Urinary bladder (tissue), 4 donors: ENCODE data around the gene LRFN5. TPM values are rescaled to one million over a fixed set of nuclear protein-coding genes. Genes with fewer than 3 reads are reported as not detected.

Source experiments
- DNase-seq: peaks from one replicate; pipeline ENCODE4 v3.0.0-alpha.2; 2015; ENCODE audit errors: extremely low spot score
- H3K27ac ChIP-seq: one replicate; pipeline ENCODE4 v1.5.1; 2013; ENCODE audit warnings: low read depth, mild to moderate bottlenecking, moderate library complexity
- H3K36me3 ChIP-seq: one replicate; pipeline ENCODE4 v1.6.1; 2013; ENCODE audit warnings: mild to moderate bottlenecking, moderate library complexity; ENCODE audit not compliant: insufficient read depth
- H3K4me1 ChIP-seq: one replicate; pipeline ENCODE4 v1.6.1; 2013; ENCODE audit warnings: mild to moderate bottlenecking, moderate library complexity; ENCODE audit not compliant: insufficient read depth
- H3K4me3 ChIP-seq: one replicate; pipeline ENCODE4 v1.5.1; 2013; ENCODE audit warnings: low read depth, low read length
- WGBS: extraction: QIAGEN DNeasy Blood & Tissue Kit; methylation state at CpG from one replicate; pipeline ENCODE4 v1.1.7; 2013; 5-methylcytosine and 5-hydroxymethylcytosine counted together
- polyA plus RNA-seq: library from polyadenylated mRNA; stranded (reverse); fragments of 200-250 nt; gene quantifications from one replicate; pipeline ENCODE4 v1.2.3, GENCODE V29; 2013
- total RNA-seq: library from RNA; depleted of rRNA; stranded (reverse); fragments of >200 nt; gene quantifications from one replicate; pipeline ENCODE4 v1.2.3, GENCODE V29; 2014
- donor health status: healthy with polysubstance abuse.
- donor health status: healthy.

The LRFN5 gene
- total and polyA plus RNA-seq, 2 donors, result 12.7 to 45.9 TPM

GRCh38 chr14:41761204-41761603 is 154.5 kb downstream of the LRFN5 start:
- no peak for DNase-seq
- Histone ChIP-seq H3K4me1 (no peaks in the 10 kb centered on the region), H3K36me3 (no peaks in the 10 kb centered on the region), H3K27ac (no peak overlapping the region), H3K4me3 (no peak overlapping the region)
- 95% methylated on average over 2 of the region's 2 CpGs for WGBS

GRCh38 chr14:41766772-41767171 is 160.1 kb downstream of the LRFN5 start:
- Histone ChIP-seq H3K4me1 (no peaks in the 10 kb centered on the region), H3K36me3 (no peaks in the 10 kb centered on the region), H3K27ac (no peak overlapping the region), H3K4me3 (no peak overlapping the region)
- 89% methylated on average over 5 of the region's 5 CpGs for WGBS
- DNase-seq, result no peak

- peak; percentile 25 for DNase-seq
- no peaks in the 10 kb centered on the region for H3K4me1 ChIP-seq
- H3K27ac ChIP-seq, result no peak overlapping the region
- H3K36me3 ChIP-seq, result no peaks in the 10 kb centered on the region
- 55% methylated on average over 1 of the region's 1 CpG for WGBS
- no peak overlapping the region for H3K4me3 ChIP-seq
Observed at GRCh38 chr14:41773536-41774279, 167.0 kb downstream of the LRFN5 start.

GRCh38 chr14:41782511-41782910 is 175.8 kb downstream of the LRFN5 start:
- H3K27ac ChIP-seq, result no peak overlapping the region
- no peak overlapping the region for H3K4me3 ChIP-seq
- H3K36me3 ChIP-seq, result no peaks in the 10 kb centered on the region
- H3K4me1 ChIP-seq, result no peaks in the 10 kb centered on the region
- no peak for DNase-seq

- 93% methylated on average over 2 of the region's 2 CpGs for WGBS
- no peak for DNase-seq
- Histone ChIP-seq H3K36me3 (no peaks in the 10 kb centered on the region), H3K4me1 (no peaks in the 10 kb centered on the region), H3K4me3 (no peak overlapping the region), H3K27ac (no peak overlapping the region)
Observed at GRCh38 chr14:41783403-41783802, 176.7 kb downstream of the LRFN5 start.

- Histone ChIP-seq H3K27ac (no peak overlapping the region), H3K4me1 (no peaks in the 10 kb centered on the region), H3K36me3 (no peaks in the 10 kb centered on the region), H3K4me3 (no peak overlapping the region)
- DNase-seq, result no peak
- 87% methylated on average over 6 of the region's 6 CpGs for WGBS
Observed at GRCh38 chr14:41785696-41786095, 179.0 kb downstream of the LRFN5 start.

GRCh38 chr14:41799817-41800216 is 193.1 kb downstream of the LRFN5 start:
- H3K4me1 ChIP-seq, result no peaks in the 10 kb centered on the region
- H3K4me3 ChIP-seq, result no peak overlapping the region
- H3K36me3 ChIP-seq, result no peaks in the 10 kb centered on the region
- no peak overlapping the region for H3K27ac ChIP-seq
- WGBS, result 96% methylated on average over 1 of the region's 1 CpG
- DNase-seq, result no peak

GRCh38 chr14:41805633-41806032 is 199.0 kb downstream of the LRFN5 start:
- Histone ChIP-seq H3K4me3 (no peak overlapping the region), H3K27ac (no peak overlapping the region), H3K4me1 (no peaks in the 10 kb centered on the region), H3K36me3 (no peaks in the 10 kb centered on the region)
- WGBS, result 86% methylated on average over 5 of the region's 5 CpGs
- DNase-seq, result no peak

GRCh38 chr14:41806366-41806975 is 199.8 kb downstream of the LRFN5 start:
- WGBS, result 62% methylated on average over 5 of the region's 5 CpGs
- H3K36me3 ChIP-seq, result no peaks in the 10 kb centered on the region
- no peak overlapping the region for H3K27ac ChIP-seq
- no peak overlapping the region for H3K4me3 ChIP-seq
- H3K4me1 ChIP-seq, result no peaks in the 10 kb centered on the region
- DNase-seq, result no peak

GRCh38 chr14:41810362-41810761 is 203.7 kb downstream of the LRFN5 start:
- DNase-seq, result no peak
- Histone ChIP-seq H3K27ac (no peak overlapping the region), H3K4me3 (no peak overlapping the region), H3K4me1 (no peaks in the 10 kb centered on the region), H3K36me3 (no peaks in the 10 kb centered on the region)
- WGBS, result 95% methylated on average over 1 of the region's 1 CpG

- no peaks in the 10 kb centered on the region for H3K4me1 ChIP-seq
- H3K4me3 ChIP-seq, result no peak overlapping the region
- no peaks in the 10 kb centered on the region for H3K36me3 ChIP-seq
- 41% methylated on average over 1 of the region's 1 CpG for WGBS
- no peak for DNase-seq
- H3K27ac ChIP-seq, result no peak overlapping the region
Observed at GRCh38 chr14:41817626-41818025, 210.9 kb downstream of the LRFN5 start.

GRCh38 chr14:41824441-41824840 is 217.8 kb downstream of the LRFN5 start:
- H3K36me3 ChIP-seq, result no peaks in the 10 kb centered on the region
- no peaks in the 10 kb centered on the region for H3K4me1 ChIP-seq
- no peak overlapping the region for H3K27ac ChIP-seq
- WGBS, result 97% methylated on average over 2 of the region's 2 CpGs
- H3K4me3 ChIP-seq, result no peak overlapping the region
- no peak for DNase-seq

- 90% methylated on average over 1 of the region's 1 CpG for WGBS
- Histone ChIP-seq H3K36me3 (no peaks in the 10 kb centered on the region), H3K4me3 (no peak overlapping the region), H3K27ac (no peak overlapping the region), H3K4me1 (no peaks in the 10 kb centered on the region)
- DNase-seq, result no peak
Observed at GRCh38 chr14:41825622-41826021, 218.9 kb downstream of the LRFN5 start.

GRCh38 chr14:41830714-41831406 is 224.2 kb downstream of the LRFN5 start:
- Histone ChIP-seq H3K27ac (no peak overlapping the region), H3K4me1 (no peaks in the 10 kb centered on the region), H3K36me3 (no peaks in the 10 kb centered on the region), H3K4me3 (no peak overlapping the region)
- 16% methylated on average over 2 of the region's 2 CpGs for WGBS
- no peak for DNase-seq
